Stomach smooth muscle (tissue), 2 donors: ENCODE data around the gene TTC7B.
"Not testable (repeated sequence)": the region's sequence is repeated elsewhere in the genome, so short reads cannot be mapped to it uniquely, and the experiment has no call there.

ENCODE experiments used
- H3K27ac ChIP-seq: one replicate; pipeline ENCODE4 v1.7.0; 2013; ENCODE audit warnings: mild to moderate bottlenecking, low read length, inconsistent platforms
- H3K27me3 ChIP-seq, 2 donors: one replicate each; pipeline ENCODE4 v1.7.0; 2013; ENCODE audit warnings: low read length in 2 of 2; ENCODE audit not compliant: insufficient read depth in 2 of 2, control insufficient read depth in 1 of 2
- H3K36me3 ChIP-seq, 2 donors: one replicate each; pipeline ENCODE4 v1.7.0; 2013; ENCODE audit warnings: low read length in 2 of 2; ENCODE audit not compliant: control insufficient read depth in 2 of 2, insufficient read depth in 2 of 2
- H3K4me1 ChIP-seq: one replicate; pipeline ENCODE4 v1.7.0; 2013; ENCODE audit warnings: low read length; ENCODE audit not compliant: control insufficient read depth, insufficient read depth
- H3K4me3 ChIP-seq, 2 donors: one replicate each; pipeline ENCODE4 v1.7.0; 2013; ENCODE audit warnings: low read length in 2 of 2
- H3K9ac ChIP-seq, 2 donors: one replicate each; pipeline ENCODE4 v1.7.0; 2013; ENCODE audit warnings: low read length in 2 of 2, mild to moderate bottlenecking in 1 of 2
- H3K9me3 ChIP-seq, 2 donors: one replicate each; pipeline ENCODE4 v1.7.0; 2013; ENCODE audit warnings: low read length in 2 of 2; ENCODE audit not compliant: control insufficient read depth in 2 of 2
- donor health status: healthy.
- donor health status: Pancreatic carcinoma.

TTC7B gene

GRCh38 chr14:90829677-90830076 is 13.4 kb upstream of the TTC7B start:
- Histone ChIP-seq H3K36me3 (no peaks in the 10 kb centered on the region), H3K27ac (no peak overlapping the region), H3K27me3 (no peaks in the 10 kb centered on the region), H3K9me3 (no peaks in the 10 kb centered on the region), H3K4me1 (peaks cover 15% of the 10 kb centered on the region), H3K4me3 (no peak overlapping the region), H3K9ac (no peak overlapping the region)

GRCh38 chr14:90828642-90829487 is 12.6 kb upstream of the TTC7B start:
- no peaks in the 10 kb centered on the region for H3K27me3 ChIP-seq
- H3K27ac ChIP-seq: peak overlapping the region; percentile 75
- H3K4me1 ChIP-seq: peaks cover 15% of the 10 kb centered on the region
- H3K9me3 ChIP-seq: peaks cover 0 to 3% of the 10 kb centered on the region in 2 donors
- peak overlapping the region; percentile 75 to 81 for H3K4me3 ChIP-seq
- no peaks in the 10 kb centered on the region for H3K36me3 ChIP-seq
- H3K9ac ChIP-seq: peak overlapping the region; percentile 69 to 85

- Histone ChIP-seq H3K4me3 (peak overlapping the region; percentile 75 to 81), H3K36me3 (no peaks in the 10 kb centered on the region), H3K27me3 (no peaks in the 10 kb centered on the region), H3K27ac (peak overlapping the region; percentile 75), H3K9me3 (peaks cover 0 to 4% of the 10 kb centered on the region in 2 donors), H3K4me1 (peaks cover 15% of the 10 kb centered on the region), H3K9ac (peak overlapping the region; percentile 69 to 88)
Measured at GRCh38 chr14:90827919-90828610, 11.8 kb upstream of the TTC7B start.

GRCh38 chr14:90823542-90823941 is 7.3 kb upstream of the TTC7B start:
- H3K27me3 ChIP-seq, H3K9me3 ChIP-seq, H3K27ac ChIP-seq, H3K4me3 ChIP-seq, H3K9ac ChIP-seq, H3K36me3 ChIP-seq: not testable (repeated sequence)
- H3K4me1 ChIP-seq: peaks cover 10% of the 10 kb centered on the region

GRCh38 chr14:90820958-90821357 is 4.7 kb upstream of the TTC7B start:
- Histone ChIP-seq H3K9me3 (peaks cover 0 to 4% of the 10 kb centered on the region in 2 donors), H3K27ac (no peak overlapping the region), H3K4me1 (peaks cover 5% of the 10 kb centered on the region), H3K4me3 (no peak overlapping the region), H3K9ac (no peak overlapping the region), H3K27me3 (no peaks in the 10 kb centered on the region), H3K36me3 (no peaks in the 10 kb centered on the region)

- no peak overlapping the region for H3K27ac ChIP-seq
Measured at GRCh38 chr14:90819734-90820393, 3.6 kb upstream of the TTC7B start.

GRCh38 chr14:90818715-90819114 is 2.5 kb upstream of the TTC7B start:
- Histone ChIP-seq H3K36me3 (no peaks in the 10 kb centered on the region), H3K9ac (no peak overlapping the region), H3K4me1 (peaks cover 21% of the 10 kb centered on the region), H3K27me3 (no peaks in the 10 kb centered on the region), H3K9me3 (no peaks in the 10 kb centered on the region), H3K27ac (no peak overlapping the region), H3K4me3 (no peak overlapping the region)

More at GRCh38 chr14:90819734-90820393, 3.6 kb upstream of the TTC7B start:
- H3K27me3 ChIP-seq: no peaks in the 10 kb centered on the region
- peaks cover 0 to 4% of the 10 kb centered on the region in 2 donors for H3K9me3 ChIP-seq
- H3K36me3 ChIP-seq: no peaks in the 10 kb centered on the region
- H3K4me1 ChIP-seq: peaks cover 12% of the 10 kb centered on the region
- H3K4me3 ChIP-seq: no peak overlapping the region
- no peak overlapping the region for H3K9ac ChIP-seq

GRCh38 chr14:90816681-90817436 is 629 bp upstream of the TTC7B start:
- no peak overlapping the region for H3K27ac ChIP-seq
- H3K4me3 ChIP-seq: peak overlapping the region in 1 of 2 donors; percentile 40
- H3K4me1 ChIP-seq: peaks cover 24% of the 10 kb centered on the region
- H3K27me3 ChIP-seq: no peaks in the 10 kb centered on the region
- H3K9ac ChIP-seq: peak overlapping the region in 1 of 2 donors; percentile 10
- H3K36me3 ChIP-seq: no peaks in the 10 kb centered on the region
- H3K9me3 ChIP-seq: no peaks in the 10 kb centered on the region

- H3K9me3 ChIP-seq: no peaks in the 10 kb centered on the region
- H3K36me3 ChIP-seq: no peaks in the 10 kb centered on the region
- H3K4me1 ChIP-seq: peaks cover 22% of the 10 kb centered on the region
- H3K4me3 ChIP-seq: peak overlapping the region; percentile 67 to 89
- peak overlapping the region; percentile 66 to 82 for H3K9ac ChIP-seq
- no peak overlapping the region for H3K27ac ChIP-seq
- no peaks in the 10 kb centered on the region for H3K27me3 ChIP-seq
Measured at GRCh38 chr14:90815572-90815821, 733 bp downstream of the TTC7B start.

- Histone ChIP-seq H3K4me3 (peak overlapping the region; percentile 67 to 89), H3K4me1 (peaks cover 26% of the 10 kb centered on the region), H3K27ac (no peak overlapping the region), H3K9me3 (no peaks in the 10 kb centered on the region), H3K27me3 (no peaks in the 10 kb centered on the region), H3K9ac (peak overlapping the region; percentile 66 to 82), H3K36me3 (no peaks in the 10 kb centered on the region)
Measured at GRCh38 chr14:90814806-90815571, 1.2 kb downstream of the TTC7B start.
